CMK (cell line): ENCODE measurements around the gene LMO7.

Experiments
- DNase-seq: peaks from one replicate; pipeline ENCODE4 v3.0.0-alpha.2; 2010; ENCODE audit warnings: low read depth

LMO7 gene

DNA sequence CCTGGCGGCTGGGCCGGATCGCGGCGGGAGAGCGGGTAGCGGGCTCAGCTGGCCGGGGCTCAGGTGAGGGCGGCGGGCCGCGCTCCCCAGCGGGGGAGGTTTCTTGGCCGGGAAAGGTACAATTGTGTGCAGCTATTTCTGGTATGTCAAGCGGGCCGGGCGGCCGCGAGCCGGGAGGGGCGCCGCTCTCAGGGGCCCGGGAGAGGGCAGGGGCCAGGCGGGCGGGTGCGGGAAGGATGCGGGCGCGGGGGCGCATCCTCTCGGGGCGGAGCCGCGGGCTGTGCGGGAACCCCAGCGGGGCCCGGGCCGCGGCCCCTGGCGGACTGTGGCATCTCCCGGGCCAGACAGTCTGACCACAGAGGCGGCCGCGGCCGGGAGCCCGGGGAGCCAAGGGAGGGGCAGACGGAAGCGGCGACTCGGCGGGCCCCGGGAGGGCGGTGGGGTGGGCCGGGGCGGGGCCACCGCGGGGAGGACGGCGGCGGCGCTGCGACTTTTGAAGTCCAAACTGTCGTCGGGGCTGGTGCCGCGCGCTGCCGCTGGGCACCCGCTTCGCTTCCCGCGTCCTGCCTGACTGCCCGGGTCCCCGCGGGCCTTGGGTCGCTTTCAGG is at the start of gene LMO7:
Gene LMO7 (plus strand): TSS at position 503 of the 608 bp plus-strand sequence. CDS start 328 bp downstream, outside the sequence.
- peak; percentile 66 for DNase-seq

- DNase-seq = no peak
These were observed 48.5 kb upstream of the LMO7 start for GRCh38 chr13:75587679-75588078.

GRCh38 chr13:75596657-75597182 is 39.4 kb upstream of the LMO7 start:
- no peak for DNase-seq

- DNase-seq = no peak
These were observed 35.8 kb upstream of the LMO7 start for GRCh38 chr13:75600371-75600770.

- DNase-seq = no peak
These were observed 33.1 kb upstream of the LMO7 start for GRCh38 chr13:75603038-75603437.

DNA sequence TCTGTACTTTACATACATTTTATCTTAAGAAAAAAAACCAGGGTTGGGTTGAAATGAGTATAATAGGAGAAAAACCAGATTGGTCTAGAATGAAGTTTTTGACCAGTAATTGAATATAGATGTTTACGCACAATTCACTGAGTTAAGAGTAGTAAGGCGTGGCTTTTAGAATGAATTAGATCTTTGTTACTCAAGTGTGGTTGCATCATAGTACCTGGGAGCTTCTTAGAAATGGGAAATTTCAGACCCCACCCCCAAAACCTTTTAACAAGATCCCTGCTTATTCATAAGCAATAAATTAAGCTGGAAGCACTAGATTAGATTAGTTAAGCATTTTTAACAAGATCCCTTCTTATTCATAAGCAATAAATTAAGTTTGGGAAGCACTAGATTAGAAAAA is 28.7 kb upstream of the LMO7 start:
- no peak for DNase-seq

GRCh38 chr13:75610466-75610865 is 25.7 kb upstream of the LMO7 start:
- no peak for DNase-seq

DNA sequence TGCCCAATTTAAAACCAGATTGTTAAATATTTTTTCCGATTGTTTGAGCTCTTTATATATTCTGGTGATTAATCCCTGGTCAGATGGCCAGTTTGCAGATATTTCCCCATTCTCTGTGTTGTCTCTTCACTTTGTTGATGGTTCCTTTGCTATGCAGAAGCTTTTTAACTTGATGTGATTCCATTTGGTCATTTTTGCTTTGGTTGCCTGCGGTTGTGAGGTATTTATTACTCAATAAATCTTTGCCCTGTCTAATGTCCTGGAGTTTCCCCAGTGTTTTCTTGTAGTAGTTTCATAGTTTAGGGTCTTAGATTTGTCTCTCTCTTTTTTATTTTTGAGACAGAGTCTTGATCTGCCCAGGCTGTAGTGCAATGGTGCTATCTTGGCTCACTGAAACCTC is 23.8 kb upstream of the LMO7 start:
- DNase-seq = no peak

GRCh38 chr13:75617230-75617629 is 18.9 kb upstream of the LMO7 start:
- DNase-seq = no peak

- no peak for DNase-seq
These were observed 17.8 kb upstream of the LMO7 start for GRCh38 chr13:75618308-75618707.

DNA sequence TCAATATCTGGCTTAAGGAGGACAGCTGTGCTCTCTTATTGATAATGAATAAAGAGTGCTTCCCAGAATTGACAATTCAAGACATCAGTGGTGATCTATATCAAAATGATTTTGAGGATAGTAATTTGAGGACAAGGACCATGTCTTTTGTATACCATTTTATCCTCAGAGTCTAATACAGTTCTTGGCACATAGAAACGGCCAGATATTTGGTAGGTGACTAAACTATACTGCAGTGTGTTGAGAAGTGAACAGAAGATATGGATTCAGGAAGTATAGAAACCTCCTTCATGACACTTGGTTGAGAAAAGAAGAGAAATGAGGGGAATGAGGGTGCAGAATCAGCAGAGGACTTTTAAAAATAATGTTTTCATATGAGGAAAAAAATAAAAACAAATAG is 16.1 kb upstream of the LMO7 start:
- no peak for DNase-seq

DNA sequence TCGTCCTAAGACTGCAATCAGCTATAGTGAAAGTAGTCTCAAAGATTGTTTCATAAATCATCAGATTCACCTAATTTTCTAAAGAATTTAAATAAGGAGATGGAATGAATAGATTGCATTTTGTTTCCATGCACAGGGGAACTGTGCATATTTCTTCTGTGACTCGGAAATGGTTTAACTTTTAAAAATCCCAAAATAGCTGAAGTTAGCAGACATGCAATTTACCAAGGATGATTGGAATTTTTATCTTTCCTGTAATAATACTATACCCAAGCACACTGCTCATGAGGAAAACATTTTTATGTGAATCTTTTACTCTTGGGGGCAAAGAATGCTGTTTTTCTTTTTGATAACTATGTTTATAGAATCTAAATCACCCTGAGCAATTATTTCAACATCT is 15.0 kb upstream of the LMO7 start:
- DNase-seq = no peak

DNA sequence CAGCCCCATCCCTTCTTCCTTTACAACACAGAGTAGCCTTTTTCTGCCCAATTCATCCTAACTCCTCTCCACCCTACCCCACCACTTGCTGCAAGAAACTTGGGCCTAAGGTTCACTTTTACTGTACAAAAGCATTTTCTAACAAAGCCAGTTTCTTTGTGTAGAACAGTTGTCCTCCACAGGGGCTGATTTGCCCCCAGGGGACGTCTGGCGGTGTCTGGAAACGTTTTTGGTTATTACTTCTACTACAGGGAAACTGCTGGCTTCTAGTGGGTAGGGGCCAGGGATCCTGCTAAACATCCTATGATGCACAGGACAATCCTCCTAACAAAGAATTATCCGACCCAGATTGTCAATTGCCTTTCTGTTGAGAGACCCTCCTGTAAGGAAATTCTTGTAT is 7.3 kb upstream of the LMO7 start:
- no peak for DNase-seq

DNA sequence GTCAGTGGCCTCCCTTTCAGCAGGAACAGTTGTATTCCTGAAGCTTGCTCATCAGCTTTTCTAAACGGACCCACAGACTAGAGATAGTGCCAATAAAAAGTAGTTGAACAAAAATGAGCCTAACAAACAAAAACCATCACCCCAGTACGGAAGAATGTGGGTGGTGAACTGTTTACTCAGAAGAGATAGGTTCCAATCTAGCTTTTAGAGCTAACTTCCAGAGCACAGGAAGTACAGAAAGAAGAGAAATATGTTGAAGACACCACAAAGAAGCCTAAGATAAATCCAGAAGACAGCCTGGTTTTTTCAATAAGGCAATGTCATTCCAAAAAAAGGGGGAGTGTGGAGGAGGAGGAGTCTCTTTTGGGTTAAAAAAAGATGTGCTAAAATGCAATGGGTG is 2.8 kb upstream of the LMO7 start:
- DNase-seq = no peak

DNA sequence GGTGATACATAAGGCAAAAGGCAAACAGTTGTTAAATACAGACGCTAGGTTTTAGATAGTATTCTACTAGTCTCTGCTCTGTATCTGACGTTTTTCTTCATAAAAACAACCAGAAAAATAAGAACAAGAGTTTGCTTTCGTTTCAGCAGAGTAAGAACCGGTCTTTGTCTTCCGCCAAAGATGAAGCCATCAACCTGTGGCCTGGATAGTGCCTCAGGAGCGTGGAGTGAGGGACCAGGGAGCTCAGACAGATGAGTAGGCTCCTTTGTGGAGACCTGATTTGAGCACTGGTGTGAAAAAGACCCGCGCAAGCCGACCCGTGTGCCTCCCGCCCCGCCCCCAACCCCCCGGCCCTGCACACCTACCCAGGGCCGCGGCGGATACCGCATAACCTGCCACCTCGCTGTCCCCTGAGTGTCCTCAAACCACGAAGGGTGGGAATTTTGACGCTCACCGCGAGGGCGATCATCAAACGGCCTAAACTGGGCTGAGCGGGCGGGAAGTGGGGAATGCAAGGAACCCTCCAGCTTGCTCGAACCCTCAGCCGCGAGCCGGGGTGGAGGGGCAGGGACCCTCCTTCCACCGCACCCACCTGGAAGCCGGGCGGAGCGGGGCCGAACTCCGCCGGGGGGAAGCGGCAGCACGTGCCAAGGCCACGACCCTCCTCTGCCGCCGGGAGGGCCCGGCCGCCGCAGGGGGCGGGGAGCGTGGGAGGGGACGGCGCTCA is 866 bp upstream of the LMO7 start:
- no peak for DNase-seq

GRCh38 chr13:75636436-75637180 is 478 bp downstream of the LMO7 start:
- peak; percentile 49 for DNase-seq

DNA sequence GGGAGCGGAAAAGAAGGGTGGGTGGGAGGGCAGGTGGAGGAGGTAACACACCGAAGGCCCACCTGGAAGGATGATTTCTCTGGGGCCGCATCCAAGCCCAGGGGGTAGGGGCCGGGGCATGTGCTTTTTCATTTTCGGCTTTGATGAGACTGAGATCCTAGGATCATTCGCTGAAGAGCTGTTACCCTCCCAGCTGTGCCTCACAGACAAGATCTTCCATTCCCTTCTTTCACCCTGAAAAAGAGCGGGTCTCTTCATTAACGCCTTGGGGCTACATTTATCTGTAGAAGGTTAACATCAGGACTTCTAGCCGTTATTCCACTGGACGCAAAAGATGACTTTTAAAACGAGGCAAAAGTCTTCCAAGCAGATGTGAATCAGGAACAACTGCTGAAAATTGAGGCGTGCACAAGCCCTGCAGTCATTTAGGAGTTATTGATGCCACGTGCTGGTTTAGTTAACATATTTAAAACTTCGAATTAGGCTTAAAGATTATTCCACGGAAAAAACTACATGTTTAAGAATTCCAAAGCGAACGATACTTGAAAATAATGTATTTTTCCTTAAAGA is 1.1 kb downstream of the LMO7 start:
- no peak for DNase-seq

GRCh38 chr13:75639454-75639853 is 3.3 kb downstream of the LMO7 start:
- no peak for DNase-seq

DNA sequence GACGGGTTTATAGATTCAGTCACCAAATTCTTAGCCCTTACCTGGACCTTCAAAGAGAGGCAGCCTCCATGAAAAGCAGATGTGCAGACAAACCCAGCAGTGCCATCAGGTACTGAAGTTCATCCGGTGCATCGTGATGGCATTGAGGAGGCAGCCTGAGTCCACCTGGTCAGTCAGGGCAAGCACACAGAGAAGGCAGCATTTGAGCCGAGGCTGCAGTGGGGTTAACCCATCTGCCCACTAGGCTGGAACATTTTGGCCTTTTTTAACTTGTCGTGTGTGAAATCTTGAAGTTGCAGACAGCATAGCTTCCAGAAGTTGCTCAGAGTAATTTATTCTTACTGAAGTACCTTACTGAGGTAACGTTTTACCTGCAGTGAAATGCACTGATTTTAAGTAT is 4.9 kb downstream of the LMO7 start:
- no peak for DNase-seq

- no peak for DNase-seq
These were observed 7.1 kb downstream of the LMO7 start for GRCh38 chr13:75643182-75643581.

DNA sequence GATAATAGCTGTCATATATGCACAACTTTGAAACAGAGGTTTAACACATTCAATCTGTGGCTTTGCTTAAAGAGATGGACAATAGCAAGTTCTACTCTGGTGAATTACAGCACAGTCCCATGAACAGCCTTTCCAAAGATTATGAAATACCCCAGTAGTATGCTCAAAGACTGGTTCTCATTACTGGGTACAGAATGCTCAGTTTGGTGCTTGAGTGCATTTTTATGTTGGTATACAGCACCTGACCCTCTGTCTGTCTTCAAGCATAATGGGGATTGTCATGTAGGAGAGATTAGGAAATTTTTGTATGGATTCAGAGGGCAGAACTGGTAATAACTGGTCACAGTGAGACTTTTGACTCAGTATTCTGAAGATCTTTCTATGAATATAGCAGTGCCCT is 7.6 kb downstream of the LMO7 start:
- no peak for DNase-seq

DNA sequence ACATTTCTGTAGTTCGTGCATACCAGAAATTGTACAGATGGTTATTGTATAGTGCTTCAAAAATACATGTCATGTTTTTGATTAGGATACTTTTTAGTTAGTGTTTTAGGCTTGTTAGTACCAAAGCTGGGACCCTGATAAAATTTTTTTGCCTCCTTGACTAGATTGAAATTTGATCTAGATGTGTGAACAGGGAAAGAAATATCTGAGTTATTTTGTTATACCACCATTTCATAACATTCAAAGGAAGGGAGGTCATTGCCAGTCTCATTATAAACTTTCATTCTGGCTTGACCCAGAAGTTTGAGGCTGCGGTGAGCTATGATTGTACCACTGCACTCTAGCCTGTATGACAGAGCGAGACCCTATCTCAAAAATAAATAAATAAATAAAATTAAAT is 9.0 kb downstream of the LMO7 start:
- DNase-seq = no peak
